Measurements from ENCODE around the gene MYNN.

The MYNN gene

GRCh38 chr3:169822983-169823382 is 49.8 kb downstream of the MYNN start:
- DNase-seq (ENCODE audit: extremely low read depth in 1 of 2, low read depth in 1 of 2): no peak

GRCh38 chr3:169825316-169825715 is 52.1 kb downstream of the MYNN start:
- DNase-seq (ENCODE audit: extremely low read depth in 1 of 2, low read depth in 1 of 2): no peak

GRCh38 chr3:169827712-169828111 is 54.5 kb downstream of the MYNN start:
- no peak for DNase-seq (ENCODE audit: extremely low read depth in 1 of 2, low read depth in 1 of 2)

- no peak for DNase-seq (ENCODE audit: extremely low read depth in 1 of 2, low read depth in 1 of 2)
Measured at GRCh38 chr3:169835533-169835932, 62.3 kb downstream of the MYNN start.

- no peak for DNase-seq (ENCODE audit: extremely low read depth in 1 of 2, low read depth in 1 of 2)
Measured at GRCh38 chr3:169836078-169836941, 63.1 kb downstream of the MYNN start.

GRCh38 chr3:169836942-169837275 is 63.7 kb downstream of the MYNN start:
- no peak for DNase-seq (ENCODE audit: extremely low read depth in 1 of 2, low read depth in 1 of 2)

GRCh38 chr3:169838511-169839030 is 65.4 kb downstream of the MYNN start:
- DNase-seq (ENCODE audit: extremely low read depth in 1 of 2, low read depth in 1 of 2): no peak

Data from stimulated activated CD8-positive, alpha-beta memory T cell treated with anti-CD3 and anti-CD28 coated beads, Interleukin-7, amount 100 ng/mL, for 48 hours (primary cell).